Panc1 (cell line): ENCODE measurements around the gene C1S. TPM values are rescaled to one million over a fixed set of nuclear protein-coding genes. Genes with fewer than 3 reads are reported as not detected.

Experiments used
- ATAC-seq: fragments of 200-7000 bp; cut with Tn5 transposase; 2 replicates; pipeline ENCODE4 v1.9.1; 2020; ENCODE audit warnings: mild to moderate bottlenecking, moderate library complexity
- BruUV-seq: library from RNA; stranded (reverse); fragments of 400-500 nt; replicated peaks from 2 replicates; lab custom pipeline; 2021; lab: Mats Ljungman, UMichigan
- CTCF ChIA-PET: fragments of 300-600 bp; sonication (Branson Sonifier 250); formaldehyde crosslinking; loops from one replicate; lab custom pipeline; 2022; ENCODE audit warnings: antibody characterized with exemption; lab: Charles Lee
- POLR2A ChIA-PET: fragments of 300-600 bp; sonication (Branson Sonifier 250); formaldehyde crosslinking; loops from one replicate; lab custom pipeline; 2022; ENCODE audit warnings: antibody characterized with exemption; lab: Charles Lee
- DNase-seq: peaks from one replicate; pipeline ENCODE4 v3.0.0-alpha.2; 2010; ENCODE audit warnings: low read depth, low spot score
- H3K27ac ChIP-seq: 2 replicates; pipeline ENCODE4 v1.5.1; 2011; ENCODE audit warnings: mild to moderate bottlenecking, low read length, inconsistent platforms
- H3K27me3 ChIP-seq: fragments of 200-500 bp; sonication (Bioruptor generic); 2 replicates; pipeline ENCODE4 v1.6.0; 2014; ENCODE audit warnings: low read length, inconsistent platforms; ENCODE audit not compliant: control insufficient read depth, insufficient read depth
- H3K36me3 ChIP-seq: fragments of 200-500 bp; sonication (Bioruptor generic); 2 replicates; pipeline ENCODE4 v1.5.1; 2014; ENCODE audit warnings: inconsistent platforms, mild to moderate bottlenecking, low read length, moderate library complexity; ENCODE audit not compliant: control insufficient read depth, insufficient read depth
- H3K4me1 ChIP-seq: 2 replicates; pipeline ENCODE4 v1.5.1; 2011; ENCODE audit warnings: inconsistent platforms, mild to moderate bottlenecking, low read length, moderate library complexity; ENCODE audit not compliant: control insufficient read depth, insufficient read depth
- H3K4me3 ChIP-seq, 2 experiments: 2 replicates each; pipeline ENCODE4 v1.5.1; 2011 to 2012; ENCODE audit warnings: low read depth in 2 of 2, low read length in 2 of 2, mild to moderate bottlenecking in 2 of 2, inconsistent platforms in 1 of 2, moderate library complexity in 1 of 2
- H3K9me3 ChIP-seq: fragments of 200-500 bp; sonication (Bioruptor generic); 2 replicates; pipeline ENCODE4 v1.5.1; 2014; ENCODE audit warnings: low read depth, mild to moderate bottlenecking, inconsistent platforms, low read length, moderate library complexity; ENCODE audit not compliant: control insufficient read depth, insufficient read depth
- POLR2AphosphoS5 ChIP-seq: IDR thresholded peaks from 2 replicates; pipeline ENCODE4 v1.6.1; 2012; ENCODE audit warnings: mild to moderate bottlenecking, low read depth, low read length, moderate library complexity
- REST ChIP-seq, 2 experiments: IDR thresholded peaks; 2 replicates each; pipeline ENCODE4 v1.6.1; 2011 to 2012; ENCODE audit warnings: low read depth in 2 of 2, control low read depth in 1 of 2, low read length in 1 of 2, mild to moderate bottlenecking in 1 of 2, moderate library complexity in 1 of 2; ENCODE audit not compliant: insufficient read depth in 1 of 2
- SIN3A ChIP-seq: IDR thresholded peaks from 2 replicates; pipeline ENCODE4 v1.6.1; 2012; ENCODE audit warnings: low read depth, mild to moderate bottlenecking, low read length, moderate library complexity, borderline replicate concordance; ENCODE audit not compliant: insufficient read depth
- TCF7L2 ChIP-seq: IDR thresholded peaks from 2 replicates; pipeline ENCODE4 v1.6.1; 2011; ENCODE audit warnings: mild to moderate bottlenecking, low read depth, low read length, inconsistent platforms
- in situ Hi-C: cut with HindIII; loops from 2 replicates; pipeline ENCODE4 v1.10.0; 2016; ENCODE audit warnings: low sequenced_read_pairs, low pct_unique_long_range_greater_than_20kb
- intact Hi-C: fragments of 100-400 bp; cut with micrococcal nuclease; formaldehyde crosslinking; loops from one replicate; pipeline ENCODE4 v1.10.0; 2022; ENCODE audit not compliant: unreplicated experiment
- total RNA-seq: library from RNA; stranded (reverse); gene quantifications from one replicate; pipeline ENCODE4 v1.2.1, GENCODE V29; 2021; ENCODE audit not compliant: unreplicated experiment
- TF ChIP-seq, protein P1 (sequence below): fragments of 450-650 bp; IDR thresholded peaks from 2 replicates; pipeline ENCODE4 v1.5.1; 2017; ENCODE audit warnings: mild to moderate bottlenecking

The C1S gene
- total RNA-seq, 1 experiment from 2014 or later, result 1.8 TPM

DNA sequence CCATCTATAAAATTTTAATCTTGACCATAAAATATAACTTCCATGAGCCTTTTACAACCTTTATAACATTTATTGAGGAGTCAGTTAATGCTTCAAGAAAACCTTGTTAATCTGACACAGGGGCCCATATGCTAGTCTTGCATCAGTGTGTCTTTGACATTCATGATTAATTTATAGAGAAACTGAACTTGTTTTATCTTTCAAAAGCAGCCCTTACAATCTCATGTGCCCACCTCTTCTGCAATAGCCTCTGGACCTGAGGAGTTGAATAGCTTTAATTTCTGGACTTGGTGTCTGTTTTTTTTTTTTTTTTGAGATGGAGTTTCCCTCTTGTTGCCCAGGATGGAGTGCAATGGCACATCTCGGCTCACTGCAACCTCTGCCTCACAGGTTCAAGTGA is 33.7 kb upstream of the C1S start:
- CTCF ChIA-PET, result interaction anchor here (0.6 kb wide), 1 partner anchor 107 kb away, joined by 3 read pairs; no protein-coding TSS in a partner anchor
- no TSS peak for BruUV-seq
- intact Hi-C loops (no loop called here), in situ Hi-C loops (no loop called here)
- Histone ChIP-seq H3K36me3 (no peaks in the 10 kb centered on the region), H3K4me3 (no peak overlapping the region), H3K27me3 (no peaks in the 10 kb centered on the region), H3K4me1 (no peaks in the 10 kb centered on the region), H3K27ac (no peak overlapping the region), H3K9me3 (no peaks in the 10 kb centered on the region)
- ATAC-seq (no peak), DNase-seq (no peak)
- TF ChIP-seq SIN3A, result no peak
- no peak for TF ChIP-seq POLR2AphosphoS5
- TF ChIP-seq, protein P1, sequence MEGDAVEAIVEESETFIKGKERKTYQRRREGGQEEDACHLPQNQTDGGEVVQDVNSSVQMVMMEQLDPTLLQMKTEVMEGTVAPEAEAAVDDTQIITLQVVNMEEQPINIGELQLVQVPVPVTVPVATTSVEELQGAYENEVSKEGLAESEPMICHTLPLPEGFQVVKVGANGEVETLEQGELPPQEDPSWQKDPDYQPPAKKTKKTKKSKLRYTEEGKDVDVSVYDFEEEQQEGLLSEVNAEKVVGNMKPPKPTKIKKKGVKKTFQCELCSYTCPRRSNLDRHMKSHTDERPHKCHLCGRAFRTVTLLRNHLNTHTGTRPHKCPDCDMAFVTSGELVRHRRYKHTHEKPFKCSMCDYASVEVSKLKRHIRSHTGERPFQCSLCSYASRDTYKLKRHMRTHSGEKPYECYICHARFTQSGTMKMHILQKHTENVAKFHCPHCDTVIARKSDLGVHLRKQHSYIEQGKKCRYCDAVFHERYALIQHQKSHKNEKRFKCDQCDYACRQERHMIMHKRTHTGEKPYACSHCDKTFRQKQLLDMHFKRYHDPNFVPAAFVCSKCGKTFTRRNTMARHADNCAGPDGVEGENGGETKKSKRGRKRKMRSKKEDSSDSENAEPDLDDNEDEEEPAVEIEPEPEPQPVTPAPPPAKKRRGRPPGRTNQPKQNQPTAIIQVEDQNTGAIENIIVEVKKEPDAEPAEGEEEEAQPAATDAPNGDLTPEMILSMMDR, result no peak
- TF ChIP-seq REST (IDR thresholded peaks at IDR 0.05; ENCODE audit: insufficient read depth in 1 of 2, low read depth in 2 of 2, low read length in 1 of 2), result no peak
- no peak for TF ChIP-seq TCF7L2
- POLR2A ChIA-PET, result no interaction called here

DNA sequence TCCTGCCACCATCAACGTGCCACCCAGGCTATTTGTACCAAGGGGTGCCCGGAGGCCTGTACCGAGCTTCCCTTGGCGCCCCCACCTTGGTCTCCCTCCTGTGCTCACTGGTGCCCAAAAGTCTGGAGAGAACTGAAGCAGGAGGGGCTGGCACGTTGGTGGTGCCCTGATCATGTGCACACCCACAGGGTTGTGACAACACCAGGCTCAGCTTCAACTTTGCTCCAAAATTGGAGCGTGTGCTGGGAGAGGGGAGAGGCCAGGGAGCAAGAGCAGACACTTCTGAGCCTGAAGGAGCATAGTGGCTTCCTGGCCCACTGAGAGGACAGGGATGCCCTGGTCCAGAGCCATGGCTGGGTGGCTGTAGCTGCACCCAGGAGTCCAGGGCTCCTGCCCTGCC is 29.2 kb upstream of the C1S start:
- CTCF ChIA-PET, result no interaction called here
- DNase-seq (no peak), ATAC-seq (no peak)
- H3K9me3 ChIP-seq, result no peaks in the 10 kb centered on the region
- H3K4me1 ChIP-seq, result no peaks in the 10 kb centered on the region
- TF ChIP-seq REST (IDR thresholded peaks at IDR 0.05; ENCODE audit: insufficient read depth in 1 of 2, low read depth in 2 of 2, low read length in 1 of 2) (no peak), TCF7L2 (no peak), SIN3A (no peak), POLR2AphosphoS5 (no peak)
- TF ChIP-seq, protein P1, result no peak
- intact Hi-C loops, result no loop called here
- no TSS peak for BruUV-seq
- in situ Hi-C loops, result no loop called here
- no peaks in the 10 kb centered on the region for H3K36me3 ChIP-seq
- no peaks in the 10 kb centered on the region for H3K27me3 ChIP-seq
- H3K4me3 ChIP-seq, result no peak overlapping the region
- POLR2A ChIA-PET, result no interaction called here
- no peak overlapping the region for H3K27ac ChIP-seq
